Chondrocyte (in vitro differentiated cells): ENCODE results near the gene JRKL. TPM values are rescaled to one million over a fixed set of nuclear protein-coding genes. Genes with fewer than 3 reads are reported as not detected.
"Not testable (repeated sequence)": the region's sequence is repeated elsewhere in the genome, so short reads cannot be mapped to it uniquely, and the experiment has no call there.

Experiments used
- DNase-seq: peaks from one replicate; pipeline ENCODE4 v3.0.0; 2021; ENCODE audit warnings: mixed read lengths, low spot score
- H3K27ac Mint-ChIP-seq: one replicate; pipeline ENCODE4 v1.8.0; 2021; ENCODE audit warnings: mild to moderate bottlenecking, moderate library complexity, mixed read lengths; ENCODE audit not compliant: unreplicated experiment
- H3K27me3 Mint-ChIP-seq: 2 replicates; pipeline ENCODE4 v1.8.0; 2021; ENCODE audit warnings: low read depth, mixed read lengths
- H3K36me3 Mint-ChIP-seq: 2 replicates; pipeline ENCODE4 v1.8.0; 2021; ENCODE audit warnings: low read depth, mixed read lengths
- H3K4me1 Mint-ChIP-seq: 2 replicates; pipeline ENCODE4 v1.8.0; 2021; ENCODE audit warnings: low read depth, mild to moderate bottlenecking, mixed read lengths
- H3K4me3 Mint-ChIP-seq: one replicate; pipeline ENCODE4 v1.8.0; 2021; ENCODE audit warnings: mild to moderate bottlenecking, moderate library complexity, mixed read lengths; ENCODE audit not compliant: unreplicated experiment
- H3K9me3 Mint-ChIP-seq: 2 replicates; pipeline ENCODE4 v1.8.0; 2021; ENCODE audit warnings: low read depth, mixed read lengths
- CTCF ChIP-seq: fragments of 200-600 bp; sonication (generic); IDR thresholded peaks from 2 replicates; pipeline ENCODE4 v1.5.0; 2021; ENCODE audit warnings: antibody characterized with exemption, mild to moderate bottlenecking, moderate library complexity
- microRNA-seq: library from miRNA; unstranded; fragments of <30 nt; microRNA quantifications from one replicate; pipeline ENCODE4 v1.2.0, GENCODE V29; 2020; ENCODE audit warnings: borderline number of aligned reads
- total RNA-seq: library from RNA; stranded (reverse); gene quantifications from 3 replicates; pipeline ENCODE4 v1.2.1, GENCODE V29; 2021

JRKL gene
- total RNA-seq, 1 donor from 2014 or later = 13.0 TPM

DNA sequence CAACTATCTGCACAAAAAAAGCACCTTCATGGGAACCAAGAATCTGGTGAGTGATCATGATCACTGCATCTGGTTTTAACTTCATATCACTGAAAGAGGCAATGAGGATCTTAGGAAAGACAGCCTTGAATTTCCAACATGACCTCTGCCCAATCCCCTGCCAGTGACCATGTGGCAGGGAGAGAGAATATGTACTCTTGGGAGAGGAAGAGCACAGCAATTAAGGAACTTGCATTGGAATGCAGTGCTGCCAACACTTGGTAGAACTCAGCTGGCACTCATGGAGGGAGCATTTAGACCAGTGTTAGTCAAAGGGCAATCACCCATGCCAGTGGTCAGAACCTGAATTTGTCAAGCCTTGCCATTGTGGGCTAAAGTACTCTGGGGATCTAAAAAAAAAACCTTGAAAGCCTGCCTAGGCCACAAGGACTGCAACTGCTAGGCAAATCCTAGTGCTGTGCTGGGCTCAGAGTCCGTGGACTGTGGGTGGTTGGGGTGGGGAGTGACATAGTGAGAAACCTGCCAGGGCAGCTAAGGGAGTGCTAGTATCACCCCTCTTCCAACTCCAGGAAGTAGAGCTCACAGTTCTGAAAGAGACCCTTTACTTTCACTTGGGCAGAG, 23.1 kb downstream of the JRKL start:
- no peak for TF ChIP-seq CTCF
- DNase-seq = no peak
- H3K4me3 Mint-ChIP-seq = no peak overlapping the region
- H3K36me3 Mint-ChIP-seq = peaks cover 2% of the 10 kb centered on the region
- no peak overlapping the region for H3K27ac Mint-ChIP-seq
- H3K27me3 Mint-ChIP-seq = peaks cover 4% of the 10 kb centered on the region
- peaks cover 4% of the 10 kb centered on the region for H3K4me1 Mint-ChIP-seq
- no peaks in the 10 kb centered on the region for H3K9me3 Mint-ChIP-seq

DNA sequence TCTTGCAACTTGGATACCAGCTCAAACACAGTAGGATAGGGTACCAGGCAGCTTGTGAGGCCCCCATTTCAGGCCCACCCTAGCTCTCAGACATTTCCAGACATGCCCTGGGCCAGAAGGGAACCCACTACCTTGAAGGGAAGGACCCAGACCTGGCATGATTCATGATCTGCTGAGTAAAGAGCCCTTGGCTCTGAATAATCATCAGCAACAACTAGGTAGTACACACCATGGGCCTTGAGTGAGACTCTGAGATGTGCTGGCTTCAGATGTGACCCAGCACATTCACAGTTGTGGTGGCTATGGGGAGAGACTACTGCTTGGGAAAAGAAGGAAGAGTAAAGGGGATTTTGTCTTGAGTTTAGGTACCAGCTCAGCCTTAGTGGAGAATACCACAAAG, 23.6 kb downstream of the JRKL start:
- no peak for TF ChIP-seq CTCF
- Mint-ChIP-seq H3K36me3 (peaks cover 2% of the 10 kb centered on the region), H3K9me3 (no peaks in the 10 kb centered on the region), H3K4me3 (no peak overlapping the region), H3K27ac (no peak overlapping the region), H3K27me3 (peaks cover 4% of the 10 kb centered on the region), H3K4me1 (peaks cover 4% of the 10 kb centered on the region)
- DNase-seq = no peak

- H3K27me3 Mint-ChIP-seq = peaks cover 7% of the 10 kb centered on the region
- H3K4me3 Mint-ChIP-seq = no peak overlapping the region
- no peak for TF ChIP-seq CTCF
- DNase-seq = no peak
- H3K27ac Mint-ChIP-seq = no peak overlapping the region
- H3K36me3 Mint-ChIP-seq = peaks cover 1% of the 10 kb centered on the region
- peaks cover 8% of the 10 kb centered on the region for H3K9me3 Mint-ChIP-seq
- H3K4me1 Mint-ChIP-seq = peaks cover 5% of the 10 kb centered on the region
Measured at GRCh38 chr11:96424693-96425092, 34.9 kb downstream of the JRKL start.

DNA sequence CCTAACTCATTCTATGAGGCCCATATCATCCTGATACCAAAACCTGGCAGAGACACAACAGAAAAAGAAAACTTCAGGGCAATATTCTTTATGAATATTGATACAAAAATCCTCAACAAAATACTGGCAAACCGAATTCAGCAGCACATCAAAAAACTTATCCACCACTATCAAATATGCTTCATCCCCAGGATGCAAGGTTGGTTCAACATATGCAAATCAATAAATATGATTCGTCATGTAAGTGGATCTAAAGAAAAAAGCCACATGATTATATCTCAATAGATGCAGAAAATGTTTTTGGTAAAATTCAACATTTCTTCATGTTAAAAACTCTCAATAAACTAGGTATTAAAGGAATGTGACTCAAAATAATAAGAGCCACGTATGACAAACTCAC, 40.9 kb downstream of the JRKL start:
- Mint-ChIP-seq H3K27me3 (peaks cover 48% of the 10 kb centered on the region), H3K36me3 (peaks cover 11% of the 10 kb centered on the region), H3K27ac (no peak overlapping the region), H3K4me3 (no peak overlapping the region), H3K9me3 (peaks cover 15% of the 10 kb centered on the region), H3K4me1 (peaks cover 5% of the 10 kb centered on the region)
- TF ChIP-seq CTCF = no peak
- no peak for DNase-seq

DNA sequence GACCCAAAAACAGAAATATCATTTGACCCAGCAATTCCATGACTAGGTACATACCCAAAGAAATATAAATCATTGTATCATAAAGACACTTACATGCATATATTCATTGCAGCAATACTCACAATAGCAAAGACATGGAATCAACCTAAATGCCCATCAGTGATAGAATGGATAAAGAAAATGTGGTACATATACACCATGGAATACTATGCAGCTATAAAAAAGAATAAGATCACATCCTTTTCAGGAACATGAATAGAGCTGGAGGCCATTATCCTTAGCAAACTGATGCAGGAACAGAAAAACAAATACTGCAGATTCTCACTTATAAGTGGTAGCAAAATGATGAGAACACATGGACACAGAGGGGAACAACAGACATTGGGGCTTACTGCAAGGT, 42.8 kb downstream of the JRKL start:
- Mint-ChIP-seq H3K36me3 (peaks cover 11% of the 10 kb centered on the region), H3K27me3 (peaks cover 63% of the 10 kb centered on the region), H3K9me3 (peaks cover 15% of the 10 kb centered on the region)
- not testable (repeated sequence) for DNase-seq, H3K27ac Mint-ChIP-seq, H3K4me3 Mint-ChIP-seq, H3K4me1 Mint-ChIP-seq

Small RNA genes within 50 kb of the gene (microRNA-seq; reads per million reads assigned to microRNA genes)
- gene MIR1260B = 1.7 reads per million

Other genes starting within 250 kb of the JRKL start
- gene MAML2, start 46.8 kb upstream of the JRKL start, total RNA-seq = 19.0 to 25.2 TPM (median 19.1 TPM) in 3 replicates
- 20.3 to 23.6 TPM (median 21.3 TPM) in 3 replicates for gene CCDC82, start 101 bp upstream of the JRKL start, total RNA-seq